Suprapubic skin (tissue), 4 donors: ENCODE measurements around the gene LRCH1. TPM values are rescaled to one million over a fixed set of nuclear protein-coding genes. Genes with fewer than 3 reads are reported as not detected.

Experiments
- DNase-seq, 2 donors: peaks; one replicate each; pipeline ENCODE4 v3.0.0-alpha.2; 2019; ENCODE audit warnings: low spot score in 2 of 2
- H3K27ac ChIP-seq: fragments of 200-600 bp; sonication (generic); one replicate; pipeline ENCODE4 v1.5.1; 2019
- H3K27me3 ChIP-seq: fragments of 200-600 bp; sonication (generic); one replicate; pipeline ENCODE4 v1.5.1; 2019
- H3K36me3 ChIP-seq: fragments of 200-600 bp; sonication (generic); one replicate; pipeline ENCODE4 v1.5.1; 2019
- H3K4me1 ChIP-seq: fragments of 200-600 bp; sonication (generic); one replicate; pipeline ENCODE4 v1.5.1; 2019
- H3K4me3 ChIP-seq: fragments of 200-600 bp; sonication (generic); one replicate; pipeline ENCODE4 v1.5.1; 2019; ENCODE audit warnings: mild to moderate bottlenecking
- H3K9me3 ChIP-seq: fragments of 200-600 bp; sonication (generic); one replicate; pipeline ENCODE4 v1.5.1; 2019
- CTCF ChIP-seq, 2 donors: fragments of 200-600 bp in 1 of 2; fragments of 450-650 bp in 1 of 2; sonication (generic) in 1 of 2; IDR thresholded peaks; one replicate each; pipeline ENCODE4 v1.5.1; 2016 to 2019; ENCODE audit warnings: antibody characterized with exemption in 2 of 2, mild to moderate bottlenecking in 1 of 2, moderate library complexity in 1 of 2
- EP300 ChIP-seq: sonication (generic); formaldehyde crosslinking; IDR thresholded peaks from one replicate; pipeline ENCODE4 v1.6.1; 2017; ENCODE audit warnings: antibody characterized with exemption
- POLR2A ChIP-seq, 2 donors: fragments of 450-650 bp; IDR thresholded peaks; one replicate each; pipeline ENCODE4 v1.6.1; 2017; ENCODE audit warnings: antibody characterized with exemption in 2 of 2, mild to moderate bottlenecking in 2 of 2, moderate library complexity in 2 of 2
- POLR2AphosphoS5 ChIP-seq, 3 donors: sonication (generic); formaldehyde crosslinking; IDR thresholded peaks; one replicate each; pipeline ENCODE4 v1.6.1; 2017; ENCODE audit warnings: antibody characterized with exemption in 3 of 3
- WGBS: methylation state at CpG from one replicate; pipeline ENCODE4 v1.1.5; 2018; 5-methylcytosine and 5-hydroxymethylcytosine counted together
- total RNA-seq, 4 donors: library from RNA; depleted of rRNA; stranded (reverse); fragments of >200 nt; gene quantifications; one replicate each; pipeline ENCODE4 v1.1.0, GENCODE V29; 2016

The LRCH1 gene
- total RNA-seq, 4 donors from 2014 or later: 29.1 to 44.7 (median 34.9) TPM

GRCh38 chr13:46543287-46543686, 9.7 kb upstream of the LRCH1 start:
- no peak overlapping the region for H3K27ac ChIP-seq
- H3K27me3 ChIP-seq: no peaks in the 10 kb centered on the region
- WGBS: 100% methylated on average over 3 of the region's 3 CpGs
- no peak for DNase-seq
- H3K4me3 ChIP-seq: no peak overlapping the region
- H3K9me3 ChIP-seq: no peaks in the 10 kb centered on the region
- no peak for TF ChIP-seq POLR2A (IDR thresholded peaks at IDR 0.05)
- TF ChIP-seq POLR2AphosphoS5 (IDR thresholded peaks at IDR 0.05): no peak
- no peak for TF ChIP-seq CTCF (IDR thresholded peaks at IDR 0.05)
- TF ChIP-seq EP300: no peak
- H3K4me1 ChIP-seq: no peaks in the 10 kb centered on the region
- H3K36me3 ChIP-seq: no peaks in the 10 kb centered on the region

- Histone ChIP-seq H3K9me3 (no peaks in the 10 kb centered on the region), H3K4me3 (no peak overlapping the region), H3K4me1 (no peaks in the 10 kb centered on the region), H3K27ac (no peak overlapping the region), H3K27me3 (no peaks in the 10 kb centered on the region), H3K36me3 (no peaks in the 10 kb centered on the region)
- TF ChIP-seq CTCF (IDR thresholded peaks at IDR 0.05) (no peak), POLR2A (IDR thresholded peaks at IDR 0.05) (no peak), POLR2AphosphoS5 (IDR thresholded peaks at IDR 0.05) (no peak), EP300 (no peak)
- 78% methylated on average over 2 of the region's 2 CpGs for WGBS
- DNase-seq: no peak
Measured at GRCh38 chr13:46544208-46544607, 8.8 kb upstream of the LRCH1 start.

GRCh38 chr13:46544811-46545210, 8.2 kb upstream of the LRCH1 start:
- H3K27ac ChIP-seq: no peak overlapping the region
- H3K4me3 ChIP-seq: no peak overlapping the region
- TF ChIP-seq EP300: no peak
- TF ChIP-seq POLR2AphosphoS5 (IDR thresholded peaks at IDR 0.05): no peak
- no peak for TF ChIP-seq CTCF (IDR thresholded peaks at IDR 0.05)
- TF ChIP-seq POLR2A (IDR thresholded peaks at IDR 0.05): no peak
- DNase-seq: no peak
- H3K9me3 ChIP-seq: no peaks in the 10 kb centered on the region
- no peaks in the 10 kb centered on the region for H3K27me3 ChIP-seq
- no peaks in the 10 kb centered on the region for H3K4me1 ChIP-seq
- H3K36me3 ChIP-seq: no peaks in the 10 kb centered on the region
- WGBS: 100% methylated on average over 1 of the region's 1 CpG

DNA sequence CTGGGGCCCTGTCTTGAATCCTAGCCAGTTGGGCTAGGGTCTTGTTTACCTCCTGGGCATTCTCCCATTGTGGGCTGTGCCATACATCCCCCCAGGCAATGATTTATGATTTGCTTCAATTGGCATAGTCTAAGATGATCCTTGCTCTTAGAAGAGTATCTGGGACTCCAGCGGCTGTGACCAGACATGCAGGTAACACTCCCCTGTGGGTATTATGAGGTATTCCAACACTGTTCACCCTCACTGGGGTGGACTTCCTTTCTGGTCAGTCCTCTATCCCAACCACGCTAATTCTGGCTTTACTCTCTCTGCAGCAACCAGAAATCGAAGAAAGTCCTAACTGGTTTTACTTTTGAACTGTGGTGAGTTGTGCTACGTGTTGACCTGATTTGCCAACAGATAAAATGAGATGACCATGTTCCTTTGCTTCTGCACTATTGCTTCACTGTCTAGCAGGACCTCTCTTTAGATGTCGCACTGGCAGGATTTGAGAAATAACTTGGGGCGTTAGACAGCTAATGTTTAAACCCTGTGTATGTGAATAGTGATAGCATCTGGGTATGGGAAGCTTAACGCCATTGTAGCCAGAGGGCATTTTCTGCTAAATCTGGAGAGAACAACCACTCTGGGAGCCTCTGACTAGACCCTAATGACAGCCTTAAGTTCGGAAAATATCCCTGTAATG, 6.7 kb upstream of the LRCH1 start:
- no peak overlapping the region for H3K4me3 ChIP-seq
- no peak for DNase-seq
- WGBS: 73% methylated on average over 8 of the region's 8 CpGs
- no peaks in the 10 kb centered on the region for H3K9me3 ChIP-seq
- peaks cover 1% of the 10 kb centered on the region for H3K4me1 ChIP-seq
- H3K27ac ChIP-seq: no peak overlapping the region
- TF ChIP-seq POLR2A (IDR thresholded peaks at IDR 0.05) (no peak), CTCF (IDR thresholded peaks at IDR 0.05) (no peak), POLR2AphosphoS5 (IDR thresholded peaks at IDR 0.05) (no peak), EP300 (no peak)
- H3K27me3 ChIP-seq: no peaks in the 10 kb centered on the region
- H3K36me3 ChIP-seq: no peaks in the 10 kb centered on the region

GRCh38 chr13:46550822-46551221, 2.1 kb upstream of the LRCH1 start:
- DNase-seq: no peak
- Histone ChIP-seq H3K27ac (no peak overlapping the region), H3K36me3 (no peaks in the 10 kb centered on the region), H3K4me1 (peaks cover 28% of the 10 kb centered on the region), H3K27me3 (no peaks in the 10 kb centered on the region), H3K9me3 (no peaks in the 10 kb centered on the region), H3K4me3 (no peak overlapping the region)
- TF ChIP-seq POLR2AphosphoS5 (IDR thresholded peaks at IDR 0.05): no peak
- TF ChIP-seq POLR2A (IDR thresholded peaks at IDR 0.05): no peak
- WGBS: 74% methylated on average over 2 of the region's 2 CpGs
